Karpas-422 (cell line): ENCODE results near the gene SEMA3F. TPM values are rescaled to one million over a fixed set of nuclear protein-coding genes. Genes with fewer than 3 reads are reported as not detected.
"Not testable (repeated sequence)": the region's sequence is repeated elsewhere in the genome, so short reads cannot be mapped to it uniquely, and the experiment has no call there.

ENCODE experiments used
- DNase-seq: peaks from one replicate; pipeline ENCODE4 v3.0.0-alpha.2; 2015
- H2AFZ ChIP-seq: fragments of 200-600 bp; sonication (generic); 2 replicates; pipeline ENCODE4 v1.6.1; 2014; ENCODE audit warnings: antibody characterized with exemption, low read length, mixed read lengths
- H3K27ac ChIP-seq: fragments of 200-600 bp; sonication (generic); 2 replicates; pipeline ENCODE4 v1.5.1; 2014; ENCODE audit warnings: mild to moderate bottlenecking, low read length, moderate library complexity
- H3K27me3 ChIP-seq: fragments of 200-600 bp; sonication (generic); 2 replicates; pipeline ENCODE4 v1.6.1; 2014; ENCODE audit warnings: low read length, mixed read lengths
- H3K36me3 ChIP-seq: fragments of 200-600 bp; sonication (generic); 2 replicates; pipeline ENCODE4 v1.6.1; 2014; ENCODE audit warnings: low read length, mixed read lengths; ENCODE audit not compliant: insufficient read depth
- H3K4me1 ChIP-seq: fragments of 200-600 bp; sonication (generic); 2 replicates; pipeline ENCODE4 v1.6.1; 2014; ENCODE audit warnings: mild to moderate bottlenecking, low read length, mixed read lengths
- H3K4me2 ChIP-seq: fragments of 200-600 bp; sonication (generic); 2 replicates; pipeline ENCODE4 v1.6.1; 2014; ENCODE audit warnings: low read length, low read depth, mild to moderate bottlenecking; ENCODE audit not compliant: poor library complexity, severe bottlenecking
- H3K4me3 ChIP-seq: fragments of 200-600 bp; sonication (generic); 2 replicates; pipeline ENCODE4 v1.5.1; 2014; ENCODE audit warnings: mild to moderate bottlenecking, antibody characterized with exemption, low read length, mixed read lengths
- H3K79me2 ChIP-seq: fragments of 200-600 bp; sonication (generic); 2 replicates; pipeline ENCODE4 v1.6.1; 2014; ENCODE audit warnings: mild to moderate bottlenecking, low read length, mixed read lengths
- H3K9ac ChIP-seq: fragments of 200-600 bp; sonication (generic); 2 replicates; pipeline ENCODE4 v1.6.0; 2014; ENCODE audit warnings: low read length
- H3K9me2 ChIP-seq: fragments of 200-600 bp; sonication (generic), shearing (Covaris generic); replicated peaks from 2 replicates; pipeline ENCODE4 v1.6.0; 2014; ENCODE audit warnings: mild to moderate bottlenecking, low read length, moderate library complexity; ENCODE audit not compliant: insufficient read depth
- H3K9me3 ChIP-seq: fragments of 300-700, 200-600 bp; sonication (generic); 2 replicates; pipeline ENCODE4 v1.6.1; 2014; ENCODE audit warnings: low read length, mixed read lengths
- H4K20me1 ChIP-seq: fragments of 200-600 bp; sonication (generic); 2 replicates; pipeline ENCODE4 v1.6.1; 2014; ENCODE audit warnings: mild to moderate bottlenecking, antibody characterized with exemption, low read length, low read depth; ENCODE audit not compliant: insufficient read depth
- total RNA-seq: library from RNA; depleted of rRNA; stranded (reverse); fragments of >200 nt; shearing (Covaris generic); gene quantifications from 2 replicates; pipeline ENCODE4 v1.2.3, GENCODE V29; 2014; ENCODE audit warnings: low replicate concordance

The SEMA3F gene
- total RNA-seq, 1 experiment from 2014 or later: not detected

DNA sequence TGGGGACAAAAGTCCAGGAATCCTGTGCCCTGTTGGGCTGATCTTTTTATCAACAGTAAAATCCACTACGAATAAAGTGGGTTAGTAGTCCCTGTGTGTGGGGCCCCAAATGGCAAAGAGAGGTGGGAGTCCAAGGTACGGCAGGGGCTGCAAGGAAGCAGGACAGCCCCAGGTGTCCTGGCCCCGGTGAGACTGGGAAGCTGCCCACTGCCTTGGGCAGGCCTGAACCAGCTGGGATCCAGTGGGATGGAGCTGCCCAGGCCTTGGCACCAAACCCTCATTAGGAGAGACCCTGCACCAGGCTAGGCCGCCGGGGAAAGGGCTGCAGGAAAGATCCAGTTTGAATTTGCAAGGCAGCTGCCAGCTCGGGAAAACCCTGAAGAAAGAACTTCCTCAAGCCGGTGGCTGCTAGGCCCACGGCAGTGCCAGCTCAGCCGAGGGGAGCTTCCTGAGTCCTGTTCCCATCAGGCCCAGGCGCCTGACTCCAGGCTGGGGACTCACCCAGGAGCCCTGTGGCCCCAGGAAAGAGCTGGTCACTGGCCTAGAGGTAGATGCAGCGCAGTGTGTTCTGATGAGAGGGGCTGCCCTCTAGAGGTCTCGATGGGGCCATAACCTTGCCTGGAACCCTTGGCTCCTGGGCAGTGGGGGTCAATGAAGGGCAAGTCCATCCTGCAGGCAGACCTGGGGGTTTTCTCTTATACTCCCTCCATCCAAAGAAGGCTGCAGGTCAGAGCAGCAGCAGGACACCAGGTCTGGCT lies 66.5 kb downstream of the SEMA3F start:
- Histone ChIP-seq H3K4me1 (peaks cover 8% of the 10 kb centered on the region), H3K27ac (no peak overlapping the region), H2AFZ (no peak overlapping the region), H3K27me3 (no peaks in the 10 kb centered on the region), H3K9me2 (no peaks in the 10 kb centered on the region), H3K9ac (no peak overlapping the region), H3K4me2 (no peak overlapping the region), H3K79me2 (no peaks in the 10 kb centered on the region), H3K9me3 (no peaks in the 10 kb centered on the region), H3K4me3 (no peak overlapping the region), H4K20me1 (no peaks in the 10 kb centered on the region), H3K36me3 (no peaks in the 10 kb centered on the region)
- no peak for DNase-seq

GRCh38 chr3:50222169-50222528 lies 67.0 kb downstream of the SEMA3F start:
- Histone ChIP-seq H3K9me2 (no peaks in the 10 kb centered on the region), H3K9ac (no peak overlapping the region), H4K20me1 (no peaks in the 10 kb centered on the region), H3K79me2 (no peaks in the 10 kb centered on the region), H3K27ac (no peak overlapping the region), H2AFZ (no peak overlapping the region), H3K4me3 (no peak overlapping the region), H3K36me3 (no peaks in the 10 kb centered on the region), H3K27me3 (no peaks in the 10 kb centered on the region), H3K9me3 (no peaks in the 10 kb centered on the region), H3K4me2 (no peak overlapping the region), H3K4me1 (peaks cover 14% of the 10 kb centered on the region)
- DNase-seq: no peak

DNA sequence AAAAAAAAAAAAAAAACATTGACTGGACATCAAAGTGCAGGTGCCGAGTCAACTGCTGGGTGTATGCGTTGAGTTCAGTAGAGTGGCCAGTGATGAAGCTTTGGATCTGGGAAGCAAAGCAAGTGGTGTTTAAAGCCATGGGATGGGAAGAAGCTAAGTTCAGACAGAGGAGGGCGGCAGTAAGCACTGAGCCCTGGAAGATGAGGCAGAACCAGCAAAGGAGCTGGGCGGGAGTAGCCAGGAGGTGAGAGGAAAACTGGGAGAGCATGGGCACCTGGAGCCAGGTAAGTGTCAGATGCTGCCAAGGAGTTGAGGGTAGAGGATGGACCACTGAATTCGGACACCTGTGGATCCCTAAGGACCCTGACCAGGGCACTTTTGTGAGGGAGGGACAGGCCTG lies 69.5 kb downstream of the SEMA3F start:
- Histone ChIP-seq H3K79me2 (no peaks in the 10 kb centered on the region), H3K4me1 (peaks cover 29% of the 10 kb centered on the region), H2AFZ (no peak overlapping the region), H3K36me3 (no peaks in the 10 kb centered on the region), H3K27me3 (no peaks in the 10 kb centered on the region), H3K9me2 (no peaks in the 10 kb centered on the region), H3K4me2 (no peak overlapping the region), H3K9ac (no peak overlapping the region), H4K20me1 (no peaks in the 10 kb centered on the region), H3K9me3 (no peaks in the 10 kb centered on the region), H3K27ac (no peak overlapping the region), H3K4me3 (no peak overlapping the region)
- DNase-seq: no peak

- no peaks in the 10 kb centered on the region for H4K20me1 ChIP-seq
- peak overlapping the region; percentile 92 for H3K4me2 ChIP-seq
- H3K36me3 ChIP-seq: no peaks in the 10 kb centered on the region
- H3K27ac ChIP-seq: 0 out of 2 replicates have a peak overlapping the region, but pooled peaks have one; percentile 25
- H3K9me3 ChIP-seq: no peaks in the 10 kb centered on the region
- peak overlapping the region; percentile 98 for H2AFZ ChIP-seq
- H3K9ac ChIP-seq: peak overlapping the region; percentile 70
- H3K79me2 ChIP-seq: no peaks in the 10 kb centered on the region; the same call in 1 of the 2 replicates
- H3K4me3 ChIP-seq: peak overlapping the region; percentile 98
- peak; percentile 75 for DNase-seq
- no peaks in the 10 kb centered on the region for H3K27me3 ChIP-seq
- peaks cover 43% of the 10 kb centered on the region for H3K4me1 ChIP-seq
- H3K9me2 ChIP-seq: no peaks in the 10 kb centered on the region
Measured at GRCh38 chr3:50226888-50227389, 71.8 kb downstream of the SEMA3F start.

- no peaks in the 10 kb centered on the region; the same call in 1 of the 2 replicates for H3K79me2 ChIP-seq
- H3K9ac ChIP-seq: peak overlapping the region; percentile 92
- H3K4me1 ChIP-seq: peaks cover 43% of the 10 kb centered on the region
Measured at GRCh38 chr3:50227390-50228183, 72.5 kb downstream of the SEMA3F start.

DNA sequence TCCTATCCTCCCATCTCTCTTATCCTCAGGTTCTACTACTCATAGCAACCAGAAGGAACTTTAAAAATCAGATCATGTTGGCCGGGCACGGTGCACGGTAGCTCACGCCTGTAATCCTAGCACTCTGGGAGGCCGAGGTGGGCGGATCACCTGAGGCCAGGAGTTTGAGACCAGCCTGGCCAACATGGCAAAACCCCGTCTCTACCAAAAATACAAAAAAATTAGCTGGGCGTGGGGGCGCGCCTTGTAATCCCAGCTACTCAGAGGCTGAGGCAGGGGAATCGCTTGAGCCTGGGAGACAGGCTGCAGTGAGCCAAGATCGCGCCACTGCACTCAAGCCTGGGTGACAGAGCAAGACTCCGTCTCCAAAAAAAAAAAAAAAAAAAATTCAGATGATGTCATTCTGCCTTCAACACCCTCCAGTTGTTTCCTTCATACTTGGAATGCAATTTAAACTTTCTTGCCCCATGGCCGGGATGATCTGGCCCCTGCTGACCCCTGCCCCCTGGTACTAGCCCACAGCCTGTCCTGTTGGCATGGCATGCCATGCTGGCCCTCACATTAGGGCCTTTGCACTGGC lies 73.2 kb downstream of the SEMA3F start:
- peak overlapping the region; percentile 98 for H3K4me3 ChIP-seq
- H3K4me1 ChIP-seq: peaks cover 43% of the 10 kb centered on the region
- DNase-seq, H4K20me1 ChIP-seq, H3K9me3 ChIP-seq, H3K36me3 ChIP-seq, H2AFZ ChIP-seq, H3K27me3 ChIP-seq, H3K9me2 ChIP-seq, H3K79me2 ChIP-seq: not testable (repeated sequence)
- H3K9ac ChIP-seq: peak overlapping the region; percentile 92
- peak overlapping the region; percentile 58 for H3K27ac ChIP-seq
- H3K4me2 ChIP-seq: peak overlapping the region; percentile 92

More at GRCh38 chr3:50227390-50228183, 72.5 kb downstream of the SEMA3F start:
- Histone ChIP-seq H3K36me3 (no peaks in the 10 kb centered on the region), H2AFZ (peak overlapping the region; percentile 98), H3K27me3 (no peaks in the 10 kb centered on the region), H3K27ac (peak overlapping the region; percentile 58), H3K9me3 (no peaks in the 10 kb centered on the region), H3K4me3 (peak overlapping the region; percentile 98), H4K20me1 (no peaks in the 10 kb centered on the region), H3K9me2 (no peaks in the 10 kb centered on the region), H3K4me2 (peak overlapping the region; percentile 92)
- peak; percentile 98 for DNase-seq

DNA sequence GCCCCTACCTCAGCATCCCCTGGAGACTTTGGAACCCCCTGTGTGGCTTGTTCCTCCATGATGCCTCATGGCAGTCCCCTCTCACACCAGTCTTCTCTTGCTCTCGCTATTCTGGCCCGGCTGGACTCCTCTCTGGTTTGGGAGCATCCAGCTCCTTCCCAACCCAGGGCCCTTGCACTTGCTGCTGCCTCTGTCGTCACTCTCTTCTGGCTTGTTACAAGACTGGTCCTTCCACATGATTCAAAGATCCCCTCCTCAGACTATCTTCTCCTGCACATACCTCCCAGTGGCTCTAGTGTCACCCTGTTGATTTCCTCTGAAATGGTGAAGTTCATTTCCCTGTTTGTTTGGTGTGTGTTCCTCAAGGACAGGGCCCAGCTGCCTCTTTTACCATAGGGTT lies 74.4 kb downstream of the SEMA3F start:
- no peak overlapping the region for H3K9ac ChIP-seq

More for the DNA sequence above, 74.4 kb downstream of the SEMA3F start:
- Histone ChIP-seq H3K36me3 (no peaks in the 10 kb centered on the region), H3K27ac (peak overlapping the region; percentile 58; the same call in 1 of the 2 replicates), H3K27me3 (no peaks in the 10 kb centered on the region), H3K4me2 (peak overlapping the region; percentile 37), H3K79me2 (no peaks in the 10 kb centered on the region; the same call in 1 of the 2 replicates), H3K4me1 (peaks cover 44% of the 10 kb centered on the region), H3K9me2 (no peaks in the 10 kb centered on the region), H3K9me3 (no peaks in the 10 kb centered on the region), H3K4me3 (no peak overlapping the region), H4K20me1 (no peaks in the 10 kb centered on the region), H2AFZ (no peak overlapping the region)
- no peak for DNase-seq
